Measurements from ENCODE around the gene KRTAP10-4. TPM values are rescaled to one million over a fixed set of nuclear protein-coding genes. Genes with fewer than 3 reads are reported as not detected.

KRTAP10-4 gene
- total and polyA plus RNA-seq, 10 donors = not detected

- WGBS, 5 donors = 77 to 93% (median 84%) methylated on average over 10 to 12 of the region's 12 CpGs
- intact Hi-C loops (cut with DNase I; ENCODE audit: low total_unique reads) = no loop called here
- Histone ChIP-seq H3K4me3 (no peak overlapping the region), H3K4me1 (peaks cover 0 to 27% (median 4%) of the 10 kb centered on the region in 6 donors), H3K9me3 (peaks cover 0 to 10% (median 2%) of the 10 kb centered on the region in 8 donors), H3K27ac (no peak overlapping the region), H3K27me3 (replicated peaks in 1 of 7) (peaks cover 0 to 28% (median 0%) of the 10 kb centered on the region in 7 donors), H3K36me3 (no peaks in the 10 kb centered on the region)
- no peak for TF ChIP-seq CTCF (IDR thresholded peaks at IDR 0.05 in 8 of 11, conservative IDR thresholded peaks at IDR 0.05 in 3 of 11)
- no peak for TF ChIP-seq POLR2AphosphoS5 (IDR thresholded peaks at IDR 0.05)
- no peak for TF ChIP-seq POLR2A (IDR thresholded peaks at IDR 0.05)
- DNase-seq = peak; percentile 47
These were observed 3.5 kb upstream of the KRTAP10-4 start for GRCh38 chr21:44569861-44570517.

- H3K4me3 ChIP-seq = no peak overlapping the region
- peaks cover 0 to 12% (median 5%) of the 10 kb centered on the region in 8 donors for H3K9me3 ChIP-seq
- no peaks in the 10 kb centered on the region for H3K36me3 ChIP-seq
- H3K4me1 ChIP-seq = peaks cover 0 to 15% (median 5%) of the 10 kb centered on the region in 6 donors
- intact Hi-C loops (cut with DNase I; ENCODE audit: low total_unique reads) = no loop called here
- H3K27me3 ChIP-seq (replicated peaks in 1 of 7) = peaks cover 0 to 31% (median 0%) of the 10 kb centered on the region in 7 donors
- no peak overlapping the region for H3K27ac ChIP-seq
- TF ChIP-seq POLR2A (IDR thresholded peaks at IDR 0.05) (no peak), CTCF (IDR thresholded peaks at IDR 0.05 in 8 of 11, conservative IDR thresholded peaks at IDR 0.05 in 3 of 11) (no peak), POLR2AphosphoS5 (IDR thresholded peaks at IDR 0.05) (no peak)
- DNase-seq = peak; percentile 7
- WGBS, 5 donors = 65 to 87% (median 78%) methylated on average over 4 of the region's 4 CpGs
These were observed 2.2 kb upstream of the KRTAP10-4 start for GRCh38 chr21:44571296-44571695.

DNA sequence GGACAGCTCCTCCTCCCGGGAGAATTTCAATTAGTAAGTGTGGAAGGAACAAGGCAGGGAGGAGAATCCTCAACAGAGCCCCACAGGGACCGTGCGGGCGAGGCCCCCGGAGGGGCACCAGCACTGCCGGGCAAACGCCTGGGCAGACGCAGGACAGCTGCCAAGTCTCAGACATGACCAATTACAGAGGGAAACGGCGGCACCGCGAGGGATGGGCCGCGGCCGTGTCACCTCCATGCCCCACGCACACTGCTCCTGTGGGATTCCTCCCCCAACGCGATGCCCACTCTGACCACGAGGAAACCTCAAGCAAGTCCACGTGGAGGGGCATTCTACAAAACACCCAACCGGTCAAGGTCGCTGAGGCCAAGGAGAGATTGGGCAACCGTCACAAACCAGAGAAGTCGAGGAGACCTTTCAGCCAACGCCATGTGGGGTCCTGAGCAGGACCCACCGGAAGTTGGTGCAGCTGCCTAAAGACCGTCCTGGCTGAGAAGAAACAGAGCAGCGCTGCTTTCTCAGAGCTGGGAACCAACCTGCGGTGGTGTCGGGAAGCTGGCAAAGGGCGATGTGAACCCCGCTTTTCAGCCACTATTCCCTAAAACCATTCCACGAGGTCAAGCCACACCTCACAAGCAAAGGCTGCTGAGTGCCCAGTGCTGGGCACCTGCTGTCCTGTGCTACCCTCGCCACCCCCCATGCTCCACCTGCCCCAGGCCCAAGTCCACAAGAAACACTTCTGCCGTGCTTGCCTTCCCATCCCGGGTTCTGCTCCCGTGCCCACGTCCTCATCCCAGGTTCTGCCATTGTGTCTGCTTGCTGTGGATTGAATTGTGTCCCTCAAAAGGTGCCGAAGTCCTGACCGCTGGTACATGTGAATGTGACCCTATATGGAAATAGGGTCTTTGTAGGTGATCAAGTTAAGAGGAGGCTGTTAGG is 1.4 kb upstream of the KRTAP10-4 start:
- Histone ChIP-seq H3K9me3 (peaks cover 0 to 20% (median 13%) of the 10 kb centered on the region in 8 donors), H3K4me1 (peaks cover 0 to 10% (median 4%) of the 10 kb centered on the region in 6 donors), H3K27ac (no peak overlapping the region), H3K27me3 (replicated peaks in 1 of 7) (peaks cover 0 to 31% (median 0%) of the 10 kb centered on the region in 7 donors), H3K36me3 (no peaks in the 10 kb centered on the region), H3K4me3 (no peak overlapping the region)
- intact Hi-C loops (cut with DNase I; ENCODE audit: low total_unique reads) = no loop called here
- WGBS, 5 donors = 88 to 93% (median 90%) methylated on average over 40 of the region's 40 CpGs
- peak; percentile 49 for DNase-seq
- no peak for TF ChIP-seq POLR2AphosphoS5 (IDR thresholded peaks at IDR 0.05)
- no peak for TF ChIP-seq POLR2A (IDR thresholded peaks at IDR 0.05)
- no peak for TF ChIP-seq CTCF (IDR thresholded peaks at IDR 0.05 in 8 of 11, conservative IDR thresholded peaks at IDR 0.05 in 3 of 11)

Data from spleen (tissue), 11 donors.